ENCODE data around the gene ZNF211. TPM values are rescaled to one million over a fixed set of nuclear protein-coding genes. Genes with fewer than 3 reads are reported as not detected.

The ZNF211 gene
- total and polyA plus RNA-seq, 10 of the 15 experiments (the other 5 are each of a cell fraction or from before 2014, with no cell fraction given), result 2.1 to 20.6 (median 9.3) TPM

DNA sequence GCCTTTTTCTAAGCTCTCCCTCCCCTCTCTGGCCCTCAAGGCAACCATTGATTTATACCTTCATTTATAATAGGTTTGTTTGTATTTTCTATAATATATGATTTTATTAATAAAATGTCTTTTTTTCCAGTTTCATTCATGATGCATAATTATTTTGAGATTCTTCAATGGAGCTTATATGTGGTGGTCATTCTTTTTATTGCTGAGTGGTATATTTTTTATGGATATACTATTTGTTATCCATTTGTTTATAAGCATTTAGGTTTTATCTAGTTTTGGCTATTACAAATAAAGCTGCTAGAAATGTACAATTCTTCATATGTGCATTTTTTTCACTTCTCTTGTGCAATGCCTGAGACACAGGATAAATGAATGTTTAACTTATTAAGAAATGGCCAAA lies 10.8 kb downstream of the ZNF211 start (continued):
- TF ChIP-seq, protein P1, sequence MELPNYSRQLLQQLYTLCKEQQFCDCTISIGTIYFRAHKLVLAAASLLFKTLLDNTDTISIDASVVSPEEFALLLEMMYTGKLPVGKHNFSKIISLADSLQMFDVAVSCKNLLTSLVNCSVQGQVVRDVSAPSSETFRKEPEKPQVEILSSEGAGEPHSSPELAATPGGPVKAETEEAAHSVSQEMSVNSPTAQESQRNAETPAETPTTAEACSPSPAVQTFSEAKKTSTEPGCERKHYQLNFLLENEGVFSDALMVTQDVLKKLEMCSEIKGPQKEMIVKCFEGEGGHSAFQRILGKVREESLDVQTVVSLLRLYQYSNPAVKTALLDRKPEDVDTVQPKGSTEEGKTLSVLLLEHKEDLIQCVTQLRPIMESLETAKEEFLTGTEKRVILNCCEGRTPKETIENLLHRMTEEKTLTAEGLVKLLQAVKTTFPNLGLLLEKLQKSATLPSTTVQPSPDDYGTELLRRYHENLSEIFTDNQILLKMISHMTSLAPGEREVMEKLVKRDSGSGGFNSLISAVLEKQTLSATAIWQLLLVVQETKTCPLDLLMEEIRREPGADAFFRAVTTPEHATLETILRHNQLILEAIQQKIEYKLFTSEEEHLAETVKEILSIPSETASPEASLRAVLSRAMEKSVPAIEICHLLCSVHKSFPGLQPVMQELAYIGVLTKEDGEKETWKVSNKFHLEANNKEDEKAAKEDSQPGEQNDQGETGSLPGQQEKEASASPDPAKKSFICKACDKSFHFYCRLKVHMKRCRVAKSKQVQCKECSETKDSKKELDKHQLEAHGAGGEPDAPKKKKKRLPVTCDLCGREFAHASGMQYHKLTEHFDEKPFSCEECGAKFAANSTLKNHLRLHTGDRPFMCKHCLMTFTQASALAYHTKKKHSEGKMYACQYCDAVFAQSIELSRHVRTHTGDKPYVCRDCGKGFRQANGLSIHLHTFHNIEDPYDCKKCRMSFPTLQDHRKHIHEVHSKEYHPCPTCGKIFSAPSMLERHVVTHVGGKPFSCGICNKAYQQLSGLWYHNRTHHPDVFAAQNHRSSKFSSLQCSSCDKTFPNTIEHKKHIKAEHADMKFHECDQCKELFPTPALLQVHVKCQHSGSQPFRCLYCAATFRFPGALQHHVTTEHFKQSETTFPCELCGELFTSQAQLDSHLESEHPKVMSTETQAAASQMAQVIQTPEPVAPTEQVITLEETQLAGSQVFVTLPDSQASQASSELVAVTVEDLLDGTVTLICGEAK (IDR thresholded peaks at IDR 0.05; ENCODE audit: borderline replicate concordance), result no peak
- TF ChIP-seq, protein P2, sequence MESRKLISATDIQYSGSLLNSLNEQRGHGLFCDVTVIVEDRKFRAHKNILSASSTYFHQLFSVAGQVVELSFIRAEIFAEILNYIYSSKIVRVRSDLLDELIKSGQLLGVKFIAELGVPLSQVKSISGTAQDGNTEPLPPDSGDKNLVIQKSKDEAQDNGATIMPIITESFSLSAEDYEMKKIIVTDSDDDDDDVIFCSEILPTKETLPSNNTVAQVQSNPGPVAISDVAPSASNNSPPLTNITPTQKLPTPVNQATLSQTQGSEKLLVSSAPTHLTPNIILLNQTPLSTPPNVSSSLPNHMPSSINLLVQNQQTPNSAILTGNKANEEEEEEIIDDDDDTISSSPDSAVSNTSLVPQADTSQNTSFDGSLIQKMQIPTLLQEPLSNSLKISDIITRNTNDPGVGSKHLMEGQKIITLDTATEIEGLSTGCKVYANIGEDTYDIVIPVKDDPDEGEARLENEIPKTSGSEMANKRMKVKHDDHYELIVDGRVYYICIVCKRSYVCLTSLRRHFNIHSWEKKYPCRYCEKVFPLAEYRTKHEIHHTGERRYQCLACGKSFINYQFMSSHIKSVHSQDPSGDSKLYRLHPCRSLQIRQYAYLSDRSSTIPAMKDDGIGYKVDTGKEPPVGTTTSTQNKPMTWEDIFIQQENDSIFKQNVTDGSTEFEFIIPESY (IDR thresholded peaks at IDR 0.05), result no peak
- TF ChIP-seq, protein P3, sequence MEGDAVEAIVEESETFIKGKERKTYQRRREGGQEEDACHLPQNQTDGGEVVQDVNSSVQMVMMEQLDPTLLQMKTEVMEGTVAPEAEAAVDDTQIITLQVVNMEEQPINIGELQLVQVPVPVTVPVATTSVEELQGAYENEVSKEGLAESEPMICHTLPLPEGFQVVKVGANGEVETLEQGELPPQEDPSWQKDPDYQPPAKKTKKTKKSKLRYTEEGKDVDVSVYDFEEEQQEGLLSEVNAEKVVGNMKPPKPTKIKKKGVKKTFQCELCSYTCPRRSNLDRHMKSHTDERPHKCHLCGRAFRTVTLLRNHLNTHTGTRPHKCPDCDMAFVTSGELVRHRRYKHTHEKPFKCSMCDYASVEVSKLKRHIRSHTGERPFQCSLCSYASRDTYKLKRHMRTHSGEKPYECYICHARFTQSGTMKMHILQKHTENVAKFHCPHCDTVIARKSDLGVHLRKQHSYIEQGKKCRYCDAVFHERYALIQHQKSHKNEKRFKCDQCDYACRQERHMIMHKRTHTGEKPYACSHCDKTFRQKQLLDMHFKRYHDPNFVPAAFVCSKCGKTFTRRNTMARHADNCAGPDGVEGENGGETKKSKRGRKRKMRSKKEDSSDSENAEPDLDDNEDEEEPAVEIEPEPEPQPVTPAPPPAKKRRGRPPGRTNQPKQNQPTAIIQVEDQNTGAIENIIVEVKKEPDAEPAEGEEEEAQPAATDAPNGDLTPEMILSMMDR (IDR thresholded peaks at IDR 0.05 in 2 of 3, conservative IDR thresholded peaks at IDR 0.05 in 1 of 3; ENCODE audit: control insufficient read depth in 2 of 3, extremely low read depth in 1 of 3, insufficient read depth in 1 of 3, low read depth in 3 of 3, low read length in 3 of 3), result no peak
- TF ChIP-seq, protein P4, sequence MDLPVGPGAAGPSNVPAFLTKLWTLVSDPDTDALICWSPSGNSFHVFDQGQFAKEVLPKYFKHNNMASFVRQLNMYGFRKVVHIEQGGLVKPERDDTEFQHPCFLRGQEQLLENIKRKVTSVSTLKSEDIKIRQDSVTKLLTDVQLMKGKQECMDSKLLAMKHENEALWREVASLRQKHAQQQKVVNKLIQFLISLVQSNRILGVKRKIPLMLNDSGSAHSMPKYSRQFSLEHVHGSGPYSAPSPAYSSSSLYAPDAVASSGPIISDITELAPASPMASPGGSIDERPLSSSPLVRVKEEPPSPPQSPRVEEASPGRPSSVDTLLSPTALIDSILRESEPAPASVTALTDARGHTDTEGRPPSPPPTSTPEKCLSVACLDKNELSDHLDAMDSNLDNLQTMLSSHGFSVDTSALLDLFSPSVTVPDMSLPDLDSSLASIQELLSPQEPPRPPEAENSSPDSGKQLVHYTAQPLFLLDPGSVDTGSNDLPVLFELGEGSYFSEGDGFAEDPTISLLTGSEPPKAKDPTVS (IDR thresholded peaks at IDR 0.05; ENCODE audit: low read depth, low read length), result no peak
